OCI-LY1 (cell line): ENCODE measurements around the gene ADGRG4.
"Not testable (repeated sequence)": the region's sequence is repeated elsewhere in the genome, so short reads cannot be mapped to it uniquely, and the experiment has no call there.

Experiments used
- H2AFZ ChIP-seq: fragments of 200-600 bp; sonication (generic), shearing (Covaris generic); 2 replicates; pipeline ENCODE4 v1.6.0; 2014; ENCODE audit warnings: antibody characterized with exemption, mild to moderate bottlenecking, low read length
- H3F3A ChIP-seq: fragments of 200-600 bp; sonication (generic), shearing (Covaris generic); 2 replicates; pipeline ENCODE4 v1.6.0; 2014; ENCODE audit warnings: mild to moderate bottlenecking, antibody characterized with exemption, low read length, moderate library complexity; ENCODE audit not compliant: insufficient read depth
- H3K27ac ChIP-seq: fragments of 200-600 bp; sonication (generic); 2 replicates; pipeline ENCODE4 v1.5.1; 2014; ENCODE audit warnings: low read length, mixed run types, mild to moderate bottlenecking, low read depth; ENCODE audit not compliant: poor library complexity, severe bottlenecking
- H3K27me3 ChIP-seq: fragments of 200-600 bp; sonication (generic); 2 replicates; pipeline ENCODE4 v1.6.0; 2014; ENCODE audit warnings: antibody characterized with exemption, mild to moderate bottlenecking, low read length, moderate library complexity; ENCODE audit not compliant: insufficient read depth
- H3K36me3 ChIP-seq: fragments of 200-600 bp; sonication (generic); 2 replicates; pipeline ENCODE4 v1.6.1; 2014; ENCODE audit warnings: mild to moderate bottlenecking, antibody characterized with exemption, low read length, moderate library complexity, mixed read lengths; ENCODE audit not compliant: insufficient read depth
- H3K4me1 ChIP-seq: fragments of 200-600 bp; sonication (generic); 2 replicates; pipeline ENCODE4 v1.5.1; 2014; ENCODE audit warnings: mild to moderate bottlenecking, low read length, moderate library complexity; ENCODE audit not compliant: insufficient read depth, severe bottlenecking
- H3K4me2 ChIP-seq: fragments of 200-600 bp; sonication (generic), shearing (Covaris generic); 2 replicates; pipeline ENCODE4 v1.6.1; 2014; ENCODE audit warnings: low read length
- H3K4me3 ChIP-seq: fragments of 200-600 bp; sonication (generic); 2 replicates; pipeline ENCODE4 v1.5.1; 2014; ENCODE audit warnings: low read length, low read depth, mild to moderate bottlenecking, mixed read lengths; ENCODE audit not compliant: poor library complexity, severe bottlenecking
- H3K79me2 ChIP-seq: fragments of 200-600 bp; shearing (Covaris generic); 2 replicates; pipeline ENCODE4 v1.6.1; 2016; ENCODE audit warnings: mixed run types, low read length, mixed read lengths; ENCODE audit not compliant: insufficient read depth
- H3K9ac ChIP-seq: fragments of 200-600 bp; sonication (generic), shearing (Covaris generic); 2 replicates; pipeline ENCODE4 v1.6.1; 2014; ENCODE audit warnings: mild to moderate bottlenecking, low read length, mixed read lengths
- H3K9me2 ChIP-seq: fragments of 200-600 bp; sonication (generic), shearing (Covaris generic); 2 replicates; pipeline ENCODE4 v1.6.1; 2014; ENCODE audit warnings: low read depth, mild to moderate bottlenecking, low read length, mixed read lengths
- H3K9me3 ChIP-seq: fragments of 200-600 bp; shearing (Covaris generic); 2 replicates; pipeline ENCODE4 v1.6.1; 2014; ENCODE audit warnings: low read length, mixed read lengths
- H4K20me1 ChIP-seq: fragments of 200-600 bp; sonication (generic), shearing (Covaris generic); 2 replicates; pipeline ENCODE4 v1.6.0; 2016; ENCODE audit warnings: mild to moderate bottlenecking, low read length; ENCODE audit not compliant: insufficient read depth
- CTCF ChIP-seq: fragments of 200-600 bp; sonication (generic), shearing (Covaris generic); IDR thresholded peaks from 2 replicates; pipeline ENCODE4 v1.5.1; 2017; ENCODE audit warnings: mild to moderate bottlenecking, antibody characterized with exemption, low read length, moderate library complexity, mixed read lengths
- EZH2 ChIP-seq: fragments of 200-600 bp; sonication (generic), shearing (Covaris generic); IDR thresholded peaks from 2 replicates; pipeline ENCODE4 v1.8.0; 2017; ENCODE audit warnings: borderline replicate concordance, mixed run types, mild to moderate bottlenecking, antibody characterized with exemption, low read length, moderate library complexity, mixed read lengths

Gene ADGRG4

GRCh38 chrX:136437774-136438173 lies 137.0 kb downstream of the ADGRG4 start:
- Histone ChIP-seq H3K9ac (no peak overlapping the region), H3K27ac (no peak overlapping the region), H3K4me1 (no peaks in the 10 kb centered on the region), H2AFZ (no peak overlapping the region), H3K27me3 (no peaks in the 10 kb centered on the region), H3F3A (no peaks in the 10 kb centered on the region), H3K79me2 (no peaks in the 10 kb centered on the region), H3K4me3 (no peak overlapping the region), H3K4me2 (no peak overlapping the region), H4K20me1 (no peaks in the 10 kb centered on the region), H3K9me3 (no peaks in the 10 kb centered on the region), H3K36me3 (no peaks in the 10 kb centered on the region), H3K9me2 (no peaks in the 10 kb centered on the region)
- TF ChIP-seq EZH2 (no peak), CTCF (no peak)

GRCh38 chrX:136438192-136438591 lies 137.4 kb downstream of the ADGRG4 start:
- H2AFZ ChIP-seq, result no peak overlapping the region
- no peak overlapping the region for H3K27ac ChIP-seq

GRCh38 chrX:136445674-136446073 lies 144.9 kb downstream of the ADGRG4 start:
- H3F3A ChIP-seq, H3K4me3 ChIP-seq, H3K79me2 ChIP-seq, H4K20me1 ChIP-seq, H3K4me2 ChIP-seq, H3K9ac ChIP-seq, H2AFZ ChIP-seq, H3K9me2 ChIP-seq, H3K27me3 ChIP-seq, H3K9me3 ChIP-seq, H3K27ac ChIP-seq, H3K4me1 ChIP-seq, H3K36me3 ChIP-seq: not testable (repeated sequence)

More at GRCh38 chrX:136438192-136438591, 137.4 kb downstream of the ADGRG4 start:
- TF ChIP-seq CTCF (no peak), EZH2 (no peak)
- Histone ChIP-seq H3K4me2 (no peak overlapping the region), H3F3A (no peaks in the 10 kb centered on the region), H3K27me3 (no peaks in the 10 kb centered on the region), H3K9me3 (no peaks in the 10 kb centered on the region), H3K4me1 (no peaks in the 10 kb centered on the region), H3K9me2 (no peaks in the 10 kb centered on the region), H4K20me1 (no peaks in the 10 kb centered on the region), H3K79me2 (no peaks in the 10 kb centered on the region), H3K9ac (no peak overlapping the region), H3K4me3 (no peak overlapping the region), H3K36me3 (no peaks in the 10 kb centered on the region)

GRCh38 chrX:136446208-136446607 lies 145.4 kb downstream of the ADGRG4 start:
- Histone ChIP-seq H3K27me3 (no peaks in the 10 kb centered on the region), H3K4me2 (no peak overlapping the region), H2AFZ (no peak overlapping the region), H3K36me3 (no peaks in the 10 kb centered on the region), H4K20me1 (no peaks in the 10 kb centered on the region), H3F3A (no peaks in the 10 kb centered on the region), H3K9me3 (no peaks in the 10 kb centered on the region), H3K27ac (no peak overlapping the region), H3K4me1 (no peaks in the 10 kb centered on the region), H3K9me2 (no peaks in the 10 kb centered on the region), H3K9ac (no peak overlapping the region), H3K79me2 (no peaks in the 10 kb centered on the region), H3K4me3 (no peak overlapping the region)
- TF ChIP-seq EZH2, result no peak
